H1 (cell line): ENCODE measurements around the gene TPRA1. TPM values are rescaled to one million over a fixed set of nuclear protein-coding genes. Genes with fewer than 3 reads are reported as not detected.

Source experiments
- CTCF ChIA-PET: fragments of 300-600 bp; sonication (Branson Sonifier 250); formaldehyde crosslinking; loops from one replicate; lab custom pipeline; 2021; ENCODE audit not compliant: partially characterized antibody; lab: Charles Lee
- POLR2A ChIA-PET: fragments of 300-600 bp; sonication (Branson Sonifier 250); formaldehyde crosslinking; loops from one replicate; lab custom pipeline; 2021; ENCODE audit warnings: inconsistent platforms; ENCODE audit not compliant: partially characterized antibody; lab: Charles Lee
- DNase-seq, 2 experiments: peaks; one replicate each; pipeline versions ENCODE4 v3.0.0 to v3.0.0-alpha.2; 2010 to 2022; ENCODE audit warnings: low spot score in 2 of 2, low read depth in 1 of 2, mixed read lengths in 1 of 2
- FAIRE-seq: peaks from 2 replicates; lab custom pipeline; 2011; peaks lifted over from hg19 to GRCh38; lab: Jason Lieb, UNC
- H2AFZ ChIP-seq: 2 replicates; pipeline ENCODE4 v1.8.1; 2012; ENCODE audit warnings: low read length, inconsistent platforms
- H2AK5ac ChIP-seq: 2 replicates; pipeline ENCODE4 v1.6.1; 2013; ENCODE audit warnings: low read depth, low read length
- H2BK120ac ChIP-seq: replicated peaks from 2 replicates; pipeline ENCODE3; 2013; ENCODE audit warnings: low read depth, low read length, inconsistent platforms
- H2BK12ac ChIP-seq: 2 replicates; pipeline ENCODE4 v1.6.1; 2013; ENCODE audit warnings: low read depth, low read length
- H2BK15ac ChIP-seq: 2 replicates; pipeline ENCODE4 v1.6.1; 2013; ENCODE audit warnings: low read length
- H2BK20ac ChIP-seq: 2 replicates; pipeline ENCODE4 v1.6.1; 2013; ENCODE audit warnings: low read length
- H2BK5ac ChIP-seq: 2 replicates; pipeline ENCODE4 v1.6.1; 2013; ENCODE audit warnings: low read depth, low read length
- H3K14ac ChIP-seq: 2 replicates; pipeline ENCODE4 v1.6.1; 2013; ENCODE audit warnings: inconsistent platforms; ENCODE audit not compliant: insufficient read length
- H3K18ac ChIP-seq: 2 replicates; pipeline ENCODE4 v1.6.1; 2013; ENCODE audit warnings: low read length; ENCODE audit errors: extremely low read depth
- H3K23ac ChIP-seq: 2 replicates; pipeline ENCODE4 v1.6.1; 2013; ENCODE audit warnings: inconsistent platforms; ENCODE audit not compliant: insufficient read length
- H3K23me2 ChIP-seq: 2 replicates; pipeline ENCODE4 v1.6.1; 2013; ENCODE audit warnings: low read depth, low read length
- H3K27ac ChIP-seq: 2 replicates; pipeline ENCODE4 v1.6.1; 2011; ENCODE audit warnings: low read depth, low read length, inconsistent platforms
- H3K27me3 ChIP-seq, 4 experiments: replicated peaks in 1 of 4; 1 replicate in 1 of 4; 2 replicates in 3 of 4; pipeline versions ENCODE4 v1.6.1 to v1.8.1; 2011 to 2013; ENCODE audit warnings: low read length in 3 of 4, mild to moderate bottlenecking in 3 of 4, inconsistent platforms in 2 of 4, mixed read lengths in 2 of 4, moderate library complexity in 1 of 4; ENCODE audit not compliant: control insufficient read depth in 3 of 4, insufficient read depth in 3 of 4; ENCODE audit errors: extremely low read depth in 1 of 4
- H3K36me3 ChIP-seq, 4 experiments: 2 replicates each; pipeline versions ENCODE4 v1.6.1 to v1.8.1; 2011 to 2013; ENCODE audit warnings: mild to moderate bottlenecking in 4 of 4, low read length in 3 of 4, moderate library complexity in 2 of 4, control low read depth in 1 of 4, inconsistent platforms in 1 of 4; ENCODE audit not compliant: insufficient read depth in 4 of 4, control insufficient read depth in 2 of 4
- H3K4ac ChIP-seq: replicated peaks from 2 replicates; pipeline ENCODE3; 2013; ENCODE audit warnings: low read length, low read depth, mixed read lengths, inconsistent platforms; ENCODE audit not compliant: insufficient read length
- H3K4me1 ChIP-seq, 4 experiments: replicated peaks in 1 of 4; 1 replicate in 1 of 4; 2 replicates in 3 of 4; pipeline versions ENCODE4 v1.6.1 to v1.8.1; 2011 to 2013; ENCODE audit warnings: low read length in 3 of 4, inconsistent platforms in 2 of 4, mixed read lengths in 1 of 4; ENCODE audit not compliant: insufficient read depth in 4 of 4, control insufficient read depth in 3 of 4
- H3K4me2 ChIP-seq, 2 experiments: 2 replicates each; pipeline versions ENCODE4 v1.6.1 to v1.8.1; 2011 to 2013; ENCODE audit warnings: low read depth in 2 of 2, low read length in 2 of 2, control low read depth in 1 of 2, inconsistent platforms in 1 of 2, mild to moderate bottlenecking in 1 of 2; ENCODE audit not compliant: insufficient read depth in 1 of 2
- H3K4me3 ChIP-seq, 4 experiments: fragments of 200-600, 300-600 bp in 1 of 4; sonication (generic), shearing (Covaris generic), sonication (Bioruptor Twin) in 1 of 4; 2 replicates each; pipeline versions ENCODE4 v1.5.1 to v1.8.1; 2011 to 2016; ENCODE audit warnings: low read length in 4 of 4, low read depth in 3 of 4, control low read depth in 2 of 4, inconsistent platforms in 2 of 4, mild to moderate bottlenecking in 2 of 4, mixed read lengths in 1 of 4, moderate library complexity in 1 of 4; ENCODE audit not compliant: insufficient read depth in 2 of 4; ENCODE audit errors: extremely low read depth in 1 of 4
- H3K56ac ChIP-seq: replicated peaks from 2 replicates; pipeline ENCODE3; 2013; ENCODE audit warnings: low read depth, mild to moderate bottlenecking, mixed read lengths, low read length, inconsistent platforms; ENCODE audit not compliant: insufficient read length
- H3K79me1 ChIP-seq: 2 replicates; pipeline ENCODE4 v1.6.1; 2013; ENCODE audit warnings: low read depth, low read length, control low read depth
- H3K79me2 ChIP-seq, 2 experiments: 2 replicates each; pipeline versions ENCODE4 v1.6.1 to v1.8.1; 2012 to 2013; ENCODE audit warnings: low read length in 2 of 2, mild to moderate bottlenecking in 2 of 2, inconsistent platforms in 1 of 2; ENCODE audit not compliant: insufficient read depth in 2 of 2, control insufficient read depth in 1 of 2
- H3K9ac ChIP-seq, 4 experiments: replicated peaks in 1 of 4; 1 replicate in 1 of 4; 2 replicates in 3 of 4; pipeline versions ENCODE4 v1.6.1 to v1.8.1; 2011 to 2013; ENCODE audit warnings: low read depth in 3 of 4, low read length in 3 of 4, control low read depth in 2 of 4, mild to moderate bottlenecking in 2 of 4, moderate library complexity in 2 of 4, inconsistent platforms in 1 of 4; ENCODE audit errors: extremely low read depth in 1 of 4
- H3K9me3 ChIP-seq, 2 experiments: 2 replicates each; pipeline versions ENCODE4 v1.6.1 to v1.8.1; 2012 to 2013; ENCODE audit warnings: mild to moderate bottlenecking in 2 of 2, moderate library complexity in 2 of 2, control low read depth in 1 of 2, inconsistent platforms in 1 of 2, low read depth in 1 of 2, low read length in 1 of 2, mixed read lengths in 1 of 2; ENCODE audit not compliant: insufficient read depth in 2 of 2
- H4K20me1 ChIP-seq, 2 experiments: replicated peaks in 1 of 2; 2 replicates each; pipeline versions ENCODE3 to v1.8.1; 2011 to 2013; ENCODE audit warnings: inconsistent platforms in 2 of 2, low read length in 2 of 2, mild to moderate bottlenecking in 1 of 2; ENCODE audit not compliant: insufficient read depth in 2 of 2, control insufficient read depth in 1 of 2
- H4K5ac ChIP-seq: 2 replicates; pipeline ENCODE4 v1.6.1; 2013; ENCODE audit warnings: low read length, low read depth, mixed read lengths, inconsistent platforms; ENCODE audit not compliant: insufficient read length
- H4K8ac ChIP-seq: 2 replicates; pipeline ENCODE4 v1.8.0; 2013; ENCODE audit warnings: mild to moderate bottlenecking, moderate library complexity, low read length, inconsistent platforms; ENCODE audit not compliant: insufficient read depth; ENCODE audit errors: extremely low read depth
- H4K91ac ChIP-seq: replicated peaks from 2 replicates; pipeline ENCODE3; 2013; ENCODE audit warnings: low read length, mixed read lengths, inconsistent platforms; ENCODE audit not compliant: insufficient read length
- CBX8 ChIP-seq: fragments of 300-800, 300-1000 bp; sonication (generic); IDR thresholded peaks from 2 replicates; pipeline ENCODE4 v1.7.1; 2016; ENCODE audit warnings: low read depth, low read length, borderline replicate concordance
- KDM5A ChIP-seq: fragments of 200-600 bp; IDR thresholded peaks from 2 replicates; pipeline ENCODE4 v1.7.1; 2012; ENCODE audit warnings: mild to moderate bottlenecking, low read length, inconsistent platforms, mixed read lengths
- NRF1 ChIP-seq: IDR thresholded peaks from 2 replicates; pipeline ENCODE4 v1.6.1; 2011; ENCODE audit warnings: mild to moderate bottlenecking, low read depth, low read length, improper control_type of control experiment
- RFX5 ChIP-seq: IDR thresholded peaks from 2 replicates; pipeline ENCODE4 v1.6.1; 2011; ENCODE audit warnings: low read depth, low read length, improper control_type of control experiment, borderline replicate concordance
- SIRT6 ChIP-seq: IDR thresholded peaks from one replicate; pipeline ENCODE4 v1.7.1; 2012; ENCODE audit warnings: low read length, inconsistent platforms
- WGBS, 2 experiments: shearing (Covaris generic) in 1 of 2; methylation state at CpG; one replicate each; pipeline versions ENCODE4 v1.1.6 to v1.1.7; 2013 to 2015; ENCODE audit warnings: low lambda C conversion rate in 2 of 2, mixed read lengths in 2 of 2, inconsistent platforms in 1 of 2, low coverage in 1 of 2, missing lambda C conversion rate in 1 of 2; ENCODE audit not compliant: insufficient replicate concordance in 2 of 2, insufficient coverage in 1 of 2, insufficient read length in 1 of 2; ENCODE audit errors: extremely low coverage in 1 of 2, missing lambda C conversion rate in 1 of 2; 5-methylcytosine and 5-hydroxymethylcytosine counted together
- polyA plus RNA-seq, 7 experiments: library from polyadenylated mRNA; depleted of rRNA in 3 of 7; stranded (reverse) in 5 of 7; unstranded in 2 of 7; fragments of >200 nt in 5 of 7; fragments of 200-250 nt in 2 of 7; gene quantifications; 1 replicate in 5 of 7; 2 replicates in 1 of 7; 4 replicates in 1 of 7; pipeline versions ENCODE4 v1.2.1 to v1.2.3, GENCODE V29; 2011 to 2013; ENCODE audit warnings: missing spikeins in 2 of 7, mixed read lengths in 2 of 7
- total RNA-seq: library from RNA; stranded (reverse); fragmentation: NEBNext Ultra II Directional; extraction: Animal tissue kit (Norgen Biotek cat#: 25700); gene quantifications from 2 replicates; pipeline ENCODE4 v1.2.1, GENCODE V29; 2021

TPRA1 gene
- total and polyA plus RNA-seq, 2 of the 8 experiments (the other 6 are each of a cell fraction or from before 2014, with no cell fraction given): 18.8 to 38.5 TPM

GRCh38 chr3:127531821-127532220 lies 58.7 kb downstream of the TPRA1 start:
- no peak overlapping the region for H2BK20ac ChIP-seq
- no peak overlapping the region for H2BK120ac ChIP-seq
- no peak overlapping the region for H3K4me2 ChIP-seq
- H4K8ac ChIP-seq: no peak overlapping the region
- CTCF ChIA-PET: interaction anchor here (2.3 kb wide), 1 partner anchor 12 kb away, joined by 6 read pairs; no protein-coding TSS in a partner anchor
- FAIRE-seq (no peak), DNase-seq (no peak)
- no peaks in the 10 kb centered on the region for H3K79me1 ChIP-seq
- no peak overlapping the region for H3K27ac ChIP-seq
- no peaks in the 10 kb centered on the region for H3K9me3 ChIP-seq
- peaks cover 0 to 11% (median 5%) of the 10 kb centered on the region in 4 experiments; a peak in 6 of 7 replicates for H3K4me1 ChIP-seq
- H2BK15ac ChIP-seq: no peak overlapping the region
- 72% methylated on average over 2 of the region's 2 CpGs; no CpG with 5 or more reads in 1 of the 2 experiments for WGBS, 2 experiments
- H3K4me3 ChIP-seq: no peak overlapping the region
- H3K56ac ChIP-seq: no peak overlapping the region
- no peaks in the 10 kb centered on the region for H3K27me3 ChIP-seq
- TF ChIP-seq NRF1: no peak
- no peak for TF ChIP-seq SIRT6
- TF ChIP-seq CBX8: no peak
- no peak for TF ChIP-seq KDM5A
- no peak for TF ChIP-seq RFX5
- no peak overlapping the region for H3K14ac ChIP-seq
- no peak overlapping the region for H3K4ac ChIP-seq
- H4K5ac ChIP-seq: no peak overlapping the region
- no peak overlapping the region for H2BK5ac ChIP-seq
- no peaks in the 10 kb centered on the region for H3K79me2 ChIP-seq
- H3K18ac ChIP-seq: no peak overlapping the region
- no peak overlapping the region for H2AFZ ChIP-seq
- no peak overlapping the region for H3K9ac ChIP-seq
- H3K23ac ChIP-seq: no peak overlapping the region
- POLR2A ChIA-PET: no interaction called here
- no peak overlapping the region for H4K91ac ChIP-seq
- no peak overlapping the region for H2BK12ac ChIP-seq
- H3K23me2 ChIP-seq: no peaks in the 10 kb centered on the region
- no peaks in the 10 kb centered on the region for H4K20me1 ChIP-seq
- no peaks in the 10 kb centered on the region for H3K36me3 ChIP-seq
- no peak overlapping the region for H2AK5ac ChIP-seq
